GM18868 (cell line): Measurements from ENCODE around the gene FAM234B.

Experiments used
- ATAC-seq: cut with Tn5 transposase; IDR thresholded peaks from one replicate; pipeline ENCODE4 v1.9.1; 2021; ENCODE audit warnings: mild to moderate bottlenecking, moderate library complexity; ENCODE audit not compliant: unreplicated experiment

FAM234B gene

GRCh38 chr12:13114251-13115052, 70.3 kb downstream of the FAM234B start:
- ATAC-seq = no peak

- no peak for ATAC-seq
Measured at GRCh38 chr12:13116259-13116658, 72.1 kb downstream of the FAM234B start.

GRCh38 chr12:13117029-13117428, 72.8 kb downstream of the FAM234B start:
- no peak for ATAC-seq

GRCh38 chr12:13119826-13120225, 75.6 kb downstream of the FAM234B start:
- no peak for ATAC-seq

DNA sequence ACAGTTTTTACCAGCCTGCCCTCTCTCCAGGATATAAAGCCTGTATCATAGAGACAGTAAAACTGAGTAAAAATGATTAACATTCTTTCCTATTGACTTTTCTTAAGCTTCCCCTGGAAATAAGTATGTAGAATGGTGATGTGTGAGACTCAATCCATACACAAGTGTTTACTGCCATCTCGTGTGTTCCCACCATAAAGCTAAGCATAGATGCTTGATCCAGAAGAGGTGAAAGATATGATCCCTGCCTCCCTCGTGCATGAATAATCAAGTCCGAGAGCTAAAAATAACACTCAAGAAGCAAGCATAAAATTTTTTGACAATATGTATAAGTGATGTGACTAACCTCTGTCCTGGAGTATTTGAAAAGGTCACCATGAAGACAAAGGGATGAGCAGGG, 76.2 kb downstream of the FAM234B start:
- no peak for ATAC-seq

- no peak for ATAC-seq
Measured at GRCh38 chr12:13121568-13121967, 77.4 kb downstream of the FAM234B start.

GRCh38 chr12:13124656-13125505, 80.7 kb downstream of the FAM234B start:
- no peak for ATAC-seq

GRCh38 chr12:13125996-13126395, 81.8 kb downstream of the FAM234B start:
- no peak for ATAC-seq

- no peak for ATAC-seq
Measured at GRCh38 chr12:13126494-13126893, 82.3 kb downstream of the FAM234B start.

GRCh38 chr12:13127444-13127843, 83.3 kb downstream of the FAM234B start:
- ATAC-seq = no peak

GRCh38 chr12:13128291-13128965, 84.2 kb downstream of the FAM234B start:
- ATAC-seq = no peak

DNA sequence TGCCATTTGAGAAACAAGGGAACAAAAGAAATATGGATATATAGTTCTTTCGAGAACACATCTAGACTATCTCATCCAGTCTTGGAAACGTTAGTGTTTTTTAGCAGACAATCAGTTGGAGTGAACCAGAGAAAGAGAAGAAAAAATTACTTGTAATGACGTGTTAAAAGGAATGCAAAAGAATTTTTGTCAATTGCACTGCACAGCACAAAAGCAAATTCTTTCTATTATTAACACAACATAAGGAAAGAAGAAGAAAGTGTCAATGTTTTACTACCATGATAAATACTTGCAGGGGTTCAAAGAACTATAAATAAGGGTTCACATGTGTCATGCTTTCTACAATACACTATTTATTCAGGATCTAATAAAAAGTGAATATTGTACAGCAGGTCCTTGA, 86.8 kb downstream of the FAM234B start:
- no peak for ATAC-seq
